MM.1S (cell line): ENCODE measurements around the gene EBI3.

ENCODE experiments used
- CTCF ChIP-seq: fragments of 300-600 bp; sonication (generic); IDR thresholded peaks from 2 replicates; pipeline ENCODE4 v1.5.1; 2016; ENCODE audit warnings: antibody characterized with exemption, low read length, mixed read lengths
- EZH2phosphoT487 ChIP-seq: fragments of 300-600 bp; sonication (generic); IDR thresholded peaks from 2 replicates; pipeline ENCODE4 v1.6.1; 2018; ENCODE audit warnings: antibody characterized with exemption, low read length

GRCh38 chr19:4201798-4202197 lies 27.5 kb upstream of the EBI3 start:
- TF ChIP-seq EZH2phosphoT487, result no peak
- no peak for TF ChIP-seq CTCF
